G401 (cell line): ENCODE results near the gene GTF2F2. TPM values are rescaled to one million over a fixed set of nuclear protein-coding genes. Genes with fewer than 3 reads are reported as not detected.
"Not testable (repeated sequence)": the region's sequence is repeated elsewhere in the genome, so short reads cannot be mapped to it uniquely, and the experiment has no call there.

ENCODE experiments used
- DNase-seq: peaks from one replicate; pipeline ENCODE4 v3.0.0-alpha.2; 2015; ENCODE audit warnings: low spot score
- in situ Hi-C: cut with HindIII; loops from 2 replicates; pipeline ENCODE4 v1.10.0; 2016; ENCODE audit warnings: low sequenced_read_pairs, mixed read lengths
- total RNA-seq: library from RNA; depleted of rRNA; stranded (reverse); fragments of >200 nt; shearing (Covaris generic); gene quantifications from 2 replicates; pipeline ENCODE4 v1.2.3, GENCODE V29; 2014

GTF2F2 gene
- total RNA-seq, 1 experiment from 2014 or later, result 47.5 TPM

DNA sequence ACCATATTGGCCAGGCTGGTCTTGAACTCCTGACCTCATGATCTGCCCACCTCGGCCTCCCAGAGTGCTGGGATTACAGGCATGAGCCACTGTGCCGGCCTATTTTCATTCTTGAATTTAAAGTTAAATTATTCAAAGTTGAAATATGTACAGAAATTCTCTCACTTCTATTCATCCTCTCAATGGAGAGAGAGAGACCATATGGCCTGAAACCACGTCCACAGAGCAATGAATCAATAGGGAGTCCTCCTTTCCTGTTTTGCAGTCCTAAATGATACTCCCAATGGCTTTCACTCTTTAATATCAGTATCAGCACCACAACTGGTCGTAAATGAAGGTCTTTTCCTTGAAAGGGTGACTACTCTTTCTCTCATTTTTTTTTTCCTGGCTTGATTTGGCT, 111.0 kb downstream of the GTF2F2 start:
- in situ Hi-C loops, result no loop called here
- no peak for DNase-seq

DNA sequence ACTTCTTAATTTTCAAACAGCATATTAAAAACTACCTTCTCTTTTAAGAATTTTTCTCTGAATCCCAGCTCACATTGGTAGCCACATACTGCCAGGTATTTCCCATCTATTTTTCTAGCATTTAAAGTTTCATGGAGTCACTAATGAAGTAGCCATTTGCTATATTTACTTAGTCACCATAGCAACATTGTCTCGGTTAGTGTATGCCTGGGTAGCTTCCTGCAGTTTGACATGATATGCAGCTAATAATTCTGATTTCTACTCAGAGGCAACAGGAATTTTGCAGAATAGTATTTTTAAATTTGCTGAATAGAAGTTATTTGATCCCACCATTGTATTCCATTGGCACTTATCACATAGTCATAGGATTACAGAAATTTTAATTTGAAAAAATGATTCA, 111.4 kb downstream of the GTF2F2 start:
- in situ Hi-C loops, result no loop called here
- DNase-seq, result no peak

DNA sequence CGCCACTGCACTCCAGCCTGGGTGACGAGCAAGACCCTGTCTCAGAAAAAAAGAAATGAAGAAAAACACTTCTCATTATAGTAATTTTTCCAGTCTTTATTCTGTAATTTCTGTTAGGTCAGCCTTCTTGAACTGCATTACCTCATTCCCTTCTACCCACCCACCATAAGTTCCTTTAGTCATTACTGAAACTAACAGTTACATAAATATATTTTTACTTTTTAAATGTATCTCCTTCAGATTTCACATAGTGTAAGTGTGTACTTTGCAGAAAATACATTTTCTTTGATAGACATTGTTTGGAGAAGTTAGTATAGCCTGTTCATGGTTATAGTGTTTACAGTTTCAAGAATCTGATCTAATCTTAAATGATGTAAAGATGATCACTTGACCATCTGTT, 112.3 kb downstream of the GTF2F2 start:
- DNase-seq, result no peak
- in situ Hi-C loops, result no loop called here

DNA sequence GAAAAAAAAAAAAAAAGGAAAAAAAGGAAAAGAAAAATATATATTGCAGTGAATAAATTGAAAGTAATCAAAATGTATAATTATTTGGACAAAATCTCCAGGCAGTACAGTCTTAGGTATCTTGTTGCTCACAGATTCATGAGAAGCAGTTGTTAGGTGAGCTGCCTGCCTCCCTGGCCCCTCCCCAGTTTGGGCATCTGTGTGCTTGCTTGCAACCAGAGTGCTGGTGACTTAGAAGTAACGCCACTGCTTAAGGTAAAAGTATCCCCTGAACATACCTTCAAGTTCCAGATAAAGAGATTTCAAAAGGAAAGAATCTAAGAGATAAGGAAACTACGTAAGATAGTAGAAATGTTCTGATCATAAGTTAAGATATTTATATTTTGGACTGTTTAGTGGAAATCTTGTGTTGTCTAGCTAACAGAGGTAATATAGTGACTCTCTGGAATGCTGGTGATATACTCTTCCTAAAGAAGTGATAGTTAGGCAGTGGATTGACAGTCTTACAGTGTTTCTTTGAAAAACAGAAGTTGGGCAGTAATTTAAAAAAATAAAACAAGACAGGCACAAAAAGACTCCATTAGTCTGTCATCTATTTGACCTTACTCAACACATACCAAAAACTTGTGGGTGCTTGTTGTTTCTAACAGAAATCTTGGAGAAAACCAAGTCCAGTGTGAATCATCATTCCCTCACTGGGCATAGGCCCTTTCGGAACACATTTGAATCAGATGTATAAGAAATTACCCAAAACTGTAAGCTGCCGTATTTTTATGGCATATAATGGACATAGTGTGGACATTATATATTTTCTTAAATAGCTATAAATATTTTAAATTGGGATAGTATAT, 118.9 kb downstream of the GTF2F2 start:
- no peak for DNase-seq
- in situ Hi-C loops, result no loop called here

DNA sequence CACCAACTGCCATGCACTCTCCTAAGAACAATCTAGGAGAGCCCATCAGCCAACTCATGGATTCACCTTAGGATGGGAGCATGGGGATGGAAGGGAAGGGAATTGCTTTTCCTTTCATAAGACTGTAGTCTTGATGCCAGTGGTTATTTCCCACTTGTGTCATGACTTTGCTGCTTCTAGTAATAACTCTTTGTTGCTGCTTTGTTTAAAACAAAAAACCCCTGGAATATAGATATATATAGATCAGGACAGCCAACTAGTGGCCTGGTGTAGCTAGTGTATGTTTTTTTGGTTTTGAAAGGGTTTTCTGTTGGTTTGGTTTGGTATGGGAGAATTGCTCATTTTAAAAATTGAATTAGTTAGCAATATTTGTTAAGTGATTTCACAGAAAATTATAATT, 119.8 kb downstream of the GTF2F2 start:
- in situ Hi-C loops, result no loop called here
- no peak for DNase-seq

DNA sequence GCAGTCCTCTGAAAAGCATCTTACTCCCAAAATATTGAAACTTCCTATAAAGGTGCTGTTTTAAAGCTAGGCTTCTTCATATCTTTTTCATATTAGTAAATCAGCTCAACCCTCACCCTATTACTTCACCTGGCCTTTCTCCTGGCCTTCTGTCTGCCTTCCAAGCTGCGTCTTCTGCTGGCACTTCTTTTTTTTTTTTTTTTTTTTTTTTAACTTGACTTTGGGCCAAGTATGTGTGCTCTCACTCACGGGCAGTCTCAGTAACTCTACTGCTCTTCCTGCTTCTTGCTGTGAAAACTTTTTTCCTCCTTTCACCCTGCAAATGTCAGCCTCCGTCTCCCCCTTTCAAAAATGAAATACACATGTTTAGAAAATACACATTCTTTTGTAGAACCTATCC, 121.8 kb downstream of the GTF2F2 start:
- in situ Hi-C loops, result no loop called here
- DNase-seq, result peak; percentile 53

DNA sequence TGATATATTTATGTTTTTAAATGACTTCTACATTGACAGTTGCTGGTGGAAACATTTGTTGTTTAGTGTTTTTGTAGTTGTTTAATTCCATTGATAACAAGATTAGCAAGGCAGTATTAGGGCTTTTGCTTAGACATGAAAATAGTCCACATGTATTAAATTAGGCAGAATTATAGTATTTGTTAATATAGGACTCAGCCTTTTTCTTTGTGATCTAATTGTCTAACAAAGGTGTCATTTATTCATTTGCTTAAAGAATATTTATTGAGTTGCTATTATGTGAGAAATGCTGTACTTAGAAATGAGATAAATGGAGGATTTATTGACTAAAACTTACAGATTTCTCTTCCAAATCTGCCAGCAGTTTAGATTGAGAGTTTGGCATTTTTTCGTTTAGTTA, 122.2 kb downstream of the GTF2F2 start:
- in situ Hi-C loops, result no loop called here
- DNase-seq, result no peak

DNA sequence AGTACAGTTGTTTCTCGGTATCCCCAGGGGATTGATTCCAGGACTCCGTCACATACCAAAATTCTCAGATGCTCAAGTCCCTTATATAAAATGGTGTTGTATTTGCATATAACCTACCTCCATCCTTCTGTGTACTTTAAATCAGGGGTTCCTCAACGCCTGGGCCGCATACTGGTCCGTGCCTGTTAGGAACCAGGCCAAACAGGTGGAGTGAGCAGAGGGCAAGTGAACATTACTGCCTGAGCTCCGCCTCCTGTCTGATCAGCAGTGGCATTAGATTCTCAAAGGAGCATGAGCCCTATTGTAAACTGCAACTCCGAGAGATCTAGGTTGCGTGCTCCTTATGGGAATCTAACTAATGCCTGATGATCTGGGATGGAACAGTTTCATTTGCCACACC, 122.8 kb downstream of the GTF2F2 start:
- in situ Hi-C loops, result no loop called here
- DNase-seq, result no peak

DNA sequence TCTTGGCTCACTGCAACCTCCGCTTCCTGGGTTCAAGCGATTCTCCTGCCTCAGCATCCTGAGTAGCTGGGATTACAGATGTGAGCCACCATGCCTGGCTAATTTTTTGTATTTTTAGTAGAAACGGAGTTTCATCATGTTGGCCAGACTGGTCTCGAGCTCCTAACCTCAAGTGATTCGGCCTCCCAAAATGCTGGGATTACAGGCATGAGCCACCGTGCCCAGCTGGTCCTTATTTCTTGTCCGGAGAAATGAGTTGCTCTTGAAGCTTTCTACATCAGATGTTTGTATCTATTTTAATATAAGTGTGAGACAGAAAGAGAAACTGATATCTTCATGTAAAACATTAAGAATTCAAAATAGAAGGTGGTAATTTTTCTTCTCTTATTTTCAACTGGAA, 124.4 kb downstream of the GTF2F2 start:
- in situ Hi-C loops, DNase-seq: not testable (repeated sequence)

DNA sequence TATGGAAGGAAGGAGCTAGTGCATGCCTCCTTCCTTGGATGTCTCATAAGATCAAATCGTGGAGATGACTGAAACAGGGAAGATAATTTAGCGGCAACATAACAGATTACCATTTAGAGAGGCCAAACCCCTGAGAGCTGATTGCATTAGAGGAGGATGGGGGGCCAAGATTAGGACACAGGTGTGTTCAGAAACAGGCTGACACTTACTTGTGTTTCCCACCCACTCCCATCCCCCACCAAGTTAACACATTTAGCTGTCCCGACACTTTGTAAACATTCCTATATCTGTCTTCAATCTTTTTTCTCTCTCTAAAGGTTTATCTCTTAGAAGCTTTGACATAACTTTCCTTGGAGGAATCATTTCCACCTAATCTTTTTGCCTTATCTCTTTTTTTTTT, 129.4 kb downstream of the GTF2F2 start:
- in situ Hi-C loops, result no loop called here

DNA sequence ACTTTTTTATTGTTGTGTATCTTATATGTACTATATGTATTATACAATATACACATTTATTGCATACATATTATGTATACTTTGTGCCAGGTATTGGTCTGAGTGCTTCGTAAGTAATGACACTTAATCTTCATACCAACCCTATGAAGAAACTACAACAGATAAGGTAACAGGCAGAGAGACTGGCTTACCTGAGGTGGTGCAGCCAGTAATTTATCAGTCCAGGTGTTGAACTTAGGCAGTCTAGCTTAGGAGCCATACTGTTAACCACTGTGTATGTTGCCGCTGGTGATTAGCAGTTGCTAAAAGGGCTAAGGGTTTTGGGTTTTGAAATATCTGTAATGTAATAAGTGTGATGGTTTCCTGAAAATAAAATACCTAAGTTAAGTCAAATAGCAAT, 134.1 kb downstream of the GTF2F2 start:
- no peak for DNase-seq
- in situ Hi-C loops, result no loop called here

More for the DNA sequence above, 129.4 kb downstream of the GTF2F2 start:
- no peak for DNase-seq

DNA sequence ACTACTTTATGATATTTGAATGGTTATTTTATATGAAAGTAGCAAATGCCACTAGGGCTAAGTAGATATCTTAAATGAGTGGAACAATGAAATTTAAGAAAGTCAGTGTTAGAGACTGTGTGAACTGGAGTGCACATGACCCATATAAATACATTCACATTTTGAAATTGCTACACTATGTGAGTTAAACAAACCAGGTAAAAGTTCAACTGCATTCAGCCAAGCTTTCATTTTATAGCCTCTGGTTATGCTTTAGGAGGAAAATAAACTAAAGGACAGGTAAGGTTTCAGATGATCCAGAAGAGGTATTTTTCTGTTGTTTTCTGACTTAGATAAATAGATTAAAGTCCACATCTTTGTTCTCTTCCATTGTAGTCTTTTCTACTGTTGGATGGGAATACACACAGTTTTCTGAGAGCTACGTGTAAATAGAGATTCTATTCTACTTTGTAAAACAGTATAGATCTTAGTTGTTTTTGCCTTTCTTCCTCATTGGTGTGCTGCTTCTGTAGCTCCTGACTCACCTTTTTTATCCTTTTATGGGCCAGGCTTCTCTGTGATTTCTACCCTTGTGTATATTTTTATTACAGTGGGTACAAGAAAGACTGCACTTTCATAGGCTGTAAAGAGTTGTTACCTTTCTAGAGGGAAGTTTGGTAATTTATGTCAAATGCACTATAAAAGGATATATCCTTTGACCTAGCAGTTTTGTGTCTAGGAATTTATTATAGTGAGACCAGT, 135.1 kb downstream of the GTF2F2 start:
- no peak for DNase-seq
- in situ Hi-C loops, result no loop called here

DNA sequence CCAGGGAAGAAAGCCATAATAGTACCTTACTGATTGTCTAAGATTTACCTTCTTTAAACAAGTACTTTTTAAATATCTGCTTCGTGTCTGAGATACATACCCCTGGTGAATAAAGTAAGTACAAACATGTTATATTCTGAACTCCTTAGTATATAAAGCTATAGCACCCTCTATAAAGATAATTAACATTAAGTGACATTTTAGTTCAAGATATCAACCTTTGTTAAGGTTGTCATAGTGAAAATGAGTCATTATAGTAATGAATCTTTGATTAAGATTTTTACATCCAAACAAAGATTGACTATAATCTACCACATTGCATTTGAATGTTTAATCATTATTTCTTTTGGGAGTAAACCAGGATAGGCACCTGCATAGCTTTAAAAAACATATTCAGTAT, 135.9 kb downstream of the GTF2F2 start:
- in situ Hi-C loops, result no loop called here
- no peak for DNase-seq

DNA sequence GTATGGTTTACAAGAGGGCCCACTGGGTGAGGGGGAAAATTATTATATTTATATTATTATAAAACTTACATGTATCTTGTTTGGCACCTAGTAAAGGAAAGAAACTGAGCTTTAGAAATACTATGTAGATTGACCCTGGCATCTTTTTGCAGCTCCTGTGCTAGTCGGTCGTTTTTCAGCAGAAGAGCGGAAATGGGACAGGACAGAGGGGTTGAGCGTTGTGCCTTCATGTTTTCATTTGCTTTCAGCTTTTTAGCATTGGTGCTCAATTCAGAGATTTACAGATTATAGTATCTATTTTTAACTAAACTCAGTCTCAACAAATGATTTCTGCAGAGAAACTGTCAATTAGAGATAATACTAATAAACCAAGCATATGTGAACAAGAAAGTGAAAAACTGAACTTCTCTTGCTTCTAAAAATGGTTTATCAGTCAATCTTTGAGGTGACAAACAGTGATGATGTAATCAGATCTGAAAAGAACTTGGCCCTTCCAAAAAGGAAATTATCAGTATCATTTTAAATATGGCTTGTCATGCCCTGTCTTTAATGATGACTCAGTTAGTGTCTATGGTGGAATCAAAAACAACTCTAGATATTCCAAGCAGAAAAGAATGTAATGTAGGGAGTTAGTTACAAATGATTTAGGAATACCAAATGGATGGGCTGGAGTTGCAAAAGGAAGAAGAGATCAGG, 137.5 kb downstream of the GTF2F2 start:
- no peak for DNase-seq

DNA sequence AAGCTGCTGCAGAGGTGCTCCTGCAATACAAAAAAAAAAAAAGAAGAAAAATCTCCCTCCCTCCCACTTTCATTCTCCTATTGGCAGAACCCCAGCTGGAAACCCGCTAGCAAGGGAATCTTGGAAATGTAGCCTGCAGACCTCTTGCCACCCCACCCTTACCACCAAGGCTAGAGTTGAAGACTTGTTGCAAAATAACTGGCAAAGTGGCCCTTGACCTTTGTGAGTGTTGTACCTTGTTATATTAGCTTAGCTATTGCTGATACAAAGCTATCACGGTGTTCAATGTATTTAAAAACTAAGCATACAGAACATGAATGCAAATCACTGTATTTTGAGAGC, 138.0 kb downstream of the GTF2F2 start:
- DNase-seq, result no peak
- in situ Hi-C loops, result no loop called here

More for the DNA sequence above, 137.5 kb downstream of the GTF2F2 start:
- in situ Hi-C loops, result no loop called here

DNA sequence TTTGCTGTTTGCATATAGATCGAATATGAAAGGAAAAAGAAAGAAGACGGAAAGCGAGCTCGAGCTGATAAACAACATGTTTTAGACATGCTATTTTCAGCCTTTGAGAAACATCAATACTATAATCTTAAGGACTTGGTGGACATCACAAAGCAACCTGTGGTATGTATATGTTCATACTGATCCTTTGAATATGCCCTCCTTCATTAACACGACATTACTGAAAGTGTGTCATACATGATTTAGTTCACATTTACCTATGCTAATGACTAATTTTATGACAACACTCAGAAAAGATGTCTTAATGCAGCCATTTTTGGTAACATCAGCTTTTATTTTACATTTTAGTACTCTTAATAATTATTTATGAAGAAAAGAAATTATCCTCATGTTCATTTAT, 146.9 kb downstream of the GTF2F2 start:
- no peak for DNase-seq
- in situ Hi-C loops, result no loop called here

DNA sequence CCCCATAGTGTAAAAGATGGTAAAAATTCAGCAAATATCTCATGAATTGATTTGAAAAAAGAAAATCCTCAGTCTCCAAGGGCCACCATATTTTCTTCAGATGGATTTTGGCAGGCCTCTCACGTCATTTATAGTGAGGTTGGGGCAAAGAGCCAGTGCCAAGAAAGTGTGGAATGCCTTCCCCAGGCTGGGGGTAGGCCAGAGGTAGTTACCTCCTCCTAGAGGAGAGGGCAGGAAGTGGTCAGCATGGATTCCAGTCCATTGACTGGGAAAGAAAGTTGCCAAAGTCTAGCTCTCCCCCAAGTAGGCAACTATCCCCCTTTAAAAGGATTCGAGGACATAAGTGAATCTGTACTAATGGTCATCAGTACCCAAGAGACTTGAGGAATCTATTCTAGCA, 148.9 kb downstream of the GTF2F2 start:
- no peak for DNase-seq
- in situ Hi-C loops, result no loop called here

DNA sequence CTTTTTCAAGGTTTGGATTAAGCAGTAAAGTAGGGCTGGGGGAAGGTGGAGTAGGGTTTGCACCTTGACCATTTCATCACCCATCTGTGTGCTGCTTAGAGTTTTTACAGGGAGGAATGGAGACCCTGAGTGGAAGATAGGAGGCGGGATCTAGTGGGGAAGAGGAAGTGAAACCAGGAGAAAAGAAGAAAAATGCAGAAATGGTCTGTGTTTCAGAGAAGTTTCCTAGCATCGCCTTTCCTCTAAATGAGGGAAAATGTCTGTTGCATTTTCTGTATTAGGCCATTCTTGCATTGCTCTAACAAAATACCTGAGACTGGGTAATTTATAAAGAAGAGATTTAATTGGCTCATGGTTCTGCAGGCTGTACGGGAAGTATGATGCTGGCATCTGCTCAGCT, 156.6 kb downstream of the GTF2F2 start:
- DNase-seq, result no peak
- in situ Hi-C loops, result loop anchor here (25.0 kb wide), 1 partner anchor 240 kb away; no protein-coding TSS in a partner anchor

DNA sequence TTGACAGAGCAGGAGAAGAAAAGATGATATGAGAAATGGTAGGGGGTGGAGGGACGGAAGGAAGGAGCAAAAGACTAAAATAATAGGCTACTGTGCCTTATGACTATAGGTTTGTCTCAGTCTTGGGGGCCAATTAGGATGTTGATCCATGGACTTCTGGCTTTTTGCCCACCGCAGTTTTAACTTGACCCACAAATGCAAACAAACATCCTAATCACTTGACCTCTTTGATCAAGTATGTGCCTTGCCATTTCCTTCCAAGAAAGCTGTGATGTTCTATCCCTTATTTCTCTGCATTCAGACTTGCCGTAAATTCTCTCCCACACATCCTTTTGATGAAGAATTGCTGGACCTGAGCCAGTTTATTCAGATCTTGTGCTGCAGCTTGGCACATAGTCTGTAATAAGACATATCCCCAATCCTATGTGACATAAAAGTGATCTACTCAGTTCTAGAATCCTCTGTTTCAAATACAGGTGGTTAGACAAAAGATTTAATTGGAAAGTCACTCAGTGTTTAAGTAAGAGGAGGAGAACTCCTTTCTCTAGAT, 157.9 kb downstream of the GTF2F2 start:
- in situ Hi-C loops, result loop anchor here (25.0 kb wide), 1 partner anchor 241 kb away; no protein-coding TSS in a partner anchor
- DNase-seq, result no peak

DNA sequence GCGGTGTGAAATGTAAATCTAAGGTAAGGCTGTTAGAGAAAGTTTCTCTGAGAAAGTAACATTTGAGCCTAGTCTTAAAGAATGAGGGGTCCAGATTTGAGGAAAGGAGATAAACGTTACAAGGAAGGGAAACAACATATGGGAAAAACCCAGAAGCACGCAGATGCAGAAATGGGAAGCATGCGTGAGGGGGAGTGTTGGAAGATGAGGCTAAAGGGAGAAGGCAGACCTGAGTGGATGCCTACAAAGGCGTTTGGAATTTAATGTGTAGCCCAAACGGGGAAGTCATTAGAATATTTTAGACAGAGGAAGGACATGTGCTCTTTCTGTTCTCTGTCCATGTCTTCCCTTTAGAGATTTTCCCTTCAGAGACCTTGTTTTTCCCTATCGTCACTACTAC, 159.7 kb downstream of the GTF2F2 start:
- no peak for DNase-seq
- in situ Hi-C loops, result loop anchor here (25.0 kb wide), 1 partner anchor 243 kb away; no protein-coding TSS in a partner anchor
